ENCODE measurements around the gene CNOT6L.

GRCh38 chr4:77731656-77732055, 87.5 kb downstream of the CNOT6L start:
- TF ChIP-seq ARNT (IDR thresholded peaks at IDR 0.05) (no peak), PKNOX1 (IDR thresholded peaks at IDR 0.05) (no peak)
